HepG2 (cell line): ENCODE data around the gene CDHR5. TPM values are rescaled to one million over a fixed set of nuclear protein-coding genes. Genes with fewer than 3 reads are reported as not detected.

ENCODE experiments used
- BATF2 ChIP-seq: sonication (generic); formaldehyde crosslinking; IDR thresholded peaks from 2 replicates; pipeline ENCODE4 v1.8.0; 2022; ENCODE audit warnings: mild to moderate bottlenecking, missing genetic modification reagents, moderate library complexity
- CREB1 ChIP-seq, 2 experiments: fragments of 450-650 bp in 1 of 2; IDR thresholded peaks; 2 replicates each; pipeline ENCODE4 v1.6.1; 2016 to 2017; ENCODE audit warnings: control low read depth in 1 of 2, mild to moderate bottlenecking in 1 of 2, missing compliant biosample characterization in 1 of 2, missing genetic modification characterization in 1 of 2
- FOSL2 ChIP-seq: sonication (generic); formaldehyde crosslinking; IDR thresholded peaks from 2 replicates; pipeline ENCODE4 v1.4.0; 2020; ENCODE audit warnings: missing genetic modification reagents
- JARID2 ChIP-seq: sonication (generic); formaldehyde crosslinking; IDR thresholded peaks from 2 replicates; pipeline ENCODE4 v1.8.1; 2023; ENCODE audit warnings: missing genetic modification reagents, inconsistent platforms; ENCODE audit not compliant: insufficient replicate concordance
- MTA1 ChIP-seq: sonication (generic); formaldehyde crosslinking; IDR thresholded peaks from 2 replicates; pipeline ENCODE4 v1.4.0; 2020; ENCODE audit warnings: missing genetic modification reagents, mild to moderate bottlenecking, borderline replicate concordance
- MXD3 ChIP-seq: IDR thresholded peaks from 2 replicates; pipeline ENCODE4 v1.6.1; 2016; ENCODE audit warnings: mild to moderate bottlenecking, missing biosample characterization, missing genetic modification reagents
- NCOA2 ChIP-seq: sonication (generic); formaldehyde crosslinking; IDR thresholded peaks from 2 replicates; pipeline ENCODE4 v1.8.0; 2022; ENCODE audit warnings: inconsistent platforms
- SATB2 ChIP-seq: sonication (generic); formaldehyde crosslinking; IDR thresholded peaks from 2 replicates; pipeline ENCODE4 v1.5.0; 2020; ENCODE audit warnings: missing genetic modification reagents
- SIX4 ChIP-seq: sonication (generic); formaldehyde crosslinking; IDR thresholded peaks from 2 replicates; pipeline ENCODE4 v1.4.0; 2020; ENCODE audit warnings: missing genetic modification reagents
- SUZ12 ChIP-seq: fragments of 150-350 bp; IDR thresholded peaks from 2 replicates; pipeline ENCODE4 v1.6.1; 2014; ENCODE audit warnings: low read depth, low read length
- ZMYM2 ChIP-seq: sonication (generic); formaldehyde crosslinking; IDR thresholded peaks from 2 replicates; pipeline ENCODE4 v1.8.0; 2022; ENCODE audit warnings: mild to moderate bottlenecking, missing genetic modification reagents
- ZNF253 ChIP-seq: sonication (generic); formaldehyde crosslinking; IDR thresholded peaks from 2 replicates; pipeline ENCODE4 v1.8.0; 2022; ENCODE audit warnings: mild to moderate bottlenecking, missing genetic modification reagents, borderline replicate concordance
- ZNF639 ChIP-seq: conservative IDR thresholded peaks from 2 replicates; pipeline ENCODE4 v1.6.1; 2018; ENCODE audit warnings: missing genetic modification reagents
- ZSCAN29 ChIP-seq: sonication (generic); formaldehyde crosslinking; conservative IDR thresholded peaks from 2 replicates; pipeline ENCODE4 v1.4.0; 2020; ENCODE audit warnings: mild to moderate bottlenecking, missing genetic modification reagents
- polyA plus RNA-seq, 8 experiments: library from polyadenylated mRNA; depleted of rRNA in 3 of 8; stranded (reverse) in 7 of 8; unstranded in 1 of 8; fragments of >200 nt; fragmentation: Illumina TruSeq in 4 of 8; extraction: Trizol in 4 of 8; gene quantifications; 2 replicates each; pipeline versions ENCODE4 v1.2.1 to v1.2.3, GENCODE V29; 2011 to 2016; ENCODE audit warnings: low read depth in 4 of 8, missing spikeins in 1 of 8, mixed read lengths in 1 of 8; ENCODE audit not compliant: insufficient read depth in 1 of 8
- total RNA-seq, 5 experiments: library from RNA; depleted of rRNA; stranded (reverse); fragments of >200 nt; fragmentation: Illumina TruSeq; extraction: Trizol; gene quantifications; 2 replicates each; pipeline ENCODE4 v1.2.3, GENCODE V29; 2016; ENCODE audit warnings: low read depth in 1 of 5
- TF ChIP-seq, protein P1 (sequence below): sonication (generic); formaldehyde crosslinking; IDR thresholded peaks from 2 replicates; pipeline ENCODE4 v1.4.0; 2020; ENCODE audit warnings: missing genetic modification reagents, borderline replicate concordance
- TF ChIP-seq, protein P2 (sequence below): sonication (generic); formaldehyde crosslinking; IDR thresholded peaks from 2 replicates; pipeline ENCODE4 v1.5.0; 2020; ENCODE audit warnings: mild to moderate bottlenecking, missing genetic modification reagents, borderline replicate concordance
- TF ChIP-seq, protein P3 (sequence below): sonication (generic); formaldehyde crosslinking; IDR thresholded peaks from 2 replicates; pipeline ENCODE4 v1.4.0; 2020; ENCODE audit warnings: missing genetic modification reagents

CDHR5 gene
- total and polyA plus RNA-seq, 2 of the 13 experiments (the other 11 are each of a cell fraction or from before 2014, with no cell fraction given) = 0.46 to 0.71 TPM

DNA sequence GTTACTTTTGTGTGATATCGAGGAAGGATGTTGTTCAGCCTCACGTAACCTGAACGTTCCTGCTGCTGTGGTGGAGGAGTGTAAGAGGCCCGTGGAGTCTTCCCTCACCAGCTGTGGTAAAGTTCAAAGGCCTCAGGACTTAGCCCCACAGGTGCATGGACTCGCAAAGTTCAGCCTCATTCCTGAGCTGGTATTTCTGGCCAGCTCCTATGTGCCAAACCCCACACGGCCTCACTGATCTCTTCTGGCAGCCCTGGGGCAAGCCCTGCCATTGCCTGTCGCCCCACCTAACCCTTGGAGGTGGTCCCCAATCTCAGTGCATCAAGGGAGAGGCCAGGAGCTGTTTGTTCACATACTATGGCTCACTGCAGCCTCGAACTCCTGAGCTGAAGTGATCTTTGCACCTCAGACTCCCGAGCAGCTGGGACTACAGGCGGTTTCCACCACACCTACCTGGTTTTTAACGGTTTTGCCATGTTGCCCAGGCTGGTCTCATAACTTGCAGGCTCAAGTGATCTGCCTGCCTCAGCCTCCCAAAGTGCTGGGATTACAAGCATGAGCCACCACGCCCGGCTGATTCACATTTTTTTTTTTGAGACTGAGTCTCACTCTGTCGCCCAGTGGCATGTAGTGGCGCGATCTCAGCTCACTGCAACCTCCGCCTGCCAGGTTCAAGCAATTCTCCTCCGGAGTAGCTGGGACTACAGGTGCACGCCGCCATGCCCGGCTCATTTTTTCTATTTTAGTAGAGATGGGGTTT, 46.3 kb downstream of the CDHR5 start (continued):
- no peak for TF ChIP-seq SATB2 (CRISPR knock-in tag)
- no peak for TF ChIP-seq MXD3 (CRISPR knock-in tag)
- no peak for TF ChIP-seq FOSL2 (CRISPR knock-in tag)
- no peak for TF ChIP-seq JARID2
- TF ChIP-seq, protein P1, sequence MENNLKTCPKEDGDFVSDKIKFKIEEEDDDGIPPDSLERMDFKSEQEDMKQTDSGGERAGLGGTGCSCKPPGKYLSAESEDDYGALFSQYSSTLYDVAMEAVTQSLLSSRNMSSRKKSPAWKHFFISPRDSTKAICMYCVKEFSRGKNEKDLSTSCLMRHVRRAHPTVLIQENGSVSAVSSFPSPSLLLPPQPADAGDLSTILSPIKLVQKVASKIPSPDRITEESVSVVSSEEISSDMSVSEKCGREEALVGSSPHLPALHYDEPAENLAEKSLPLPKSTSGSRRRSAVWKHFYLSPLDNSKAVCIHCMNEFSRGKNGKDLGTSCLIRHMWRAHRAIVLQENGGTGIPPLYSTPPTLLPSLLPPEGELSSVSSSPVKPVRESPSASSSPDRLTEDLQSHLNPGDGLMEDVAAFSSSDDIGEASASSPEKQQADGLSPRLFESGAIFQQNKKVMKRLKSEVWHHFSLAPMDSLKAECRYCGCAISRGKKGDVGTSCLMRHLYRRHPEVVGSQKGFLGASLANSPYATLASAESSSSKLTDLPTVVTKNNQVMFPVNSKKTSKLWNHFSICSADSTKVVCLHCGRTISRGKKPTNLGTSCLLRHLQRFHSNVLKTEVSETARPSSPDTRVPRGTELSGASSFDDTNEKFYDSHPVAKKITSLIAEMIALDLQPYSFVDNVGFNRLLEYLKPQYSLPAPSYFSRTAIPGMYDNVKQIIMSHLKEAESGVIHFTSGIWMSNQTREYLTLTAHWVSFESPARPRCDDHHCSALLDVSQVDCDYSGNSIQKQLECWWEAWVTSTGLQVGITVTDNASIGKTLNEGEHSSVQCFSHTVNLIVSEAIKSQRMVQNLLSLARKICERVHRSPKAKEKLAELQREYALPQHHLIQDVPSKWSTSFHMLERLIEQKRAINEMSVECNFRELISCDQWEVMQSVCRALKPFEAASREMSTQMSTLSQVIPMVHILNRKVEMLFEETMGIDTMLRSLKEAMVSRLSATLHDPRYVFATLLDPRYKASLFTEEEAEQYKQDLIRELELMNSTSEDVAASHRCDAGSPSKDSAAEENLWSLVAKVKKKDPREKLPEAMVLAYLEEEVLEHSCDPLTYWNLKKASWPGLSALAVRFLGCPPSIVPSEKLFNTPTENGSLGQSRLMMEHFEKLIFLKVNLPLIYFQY (CRISPR knock-in tag) = no peak
- TF ChIP-seq, protein P2, sequence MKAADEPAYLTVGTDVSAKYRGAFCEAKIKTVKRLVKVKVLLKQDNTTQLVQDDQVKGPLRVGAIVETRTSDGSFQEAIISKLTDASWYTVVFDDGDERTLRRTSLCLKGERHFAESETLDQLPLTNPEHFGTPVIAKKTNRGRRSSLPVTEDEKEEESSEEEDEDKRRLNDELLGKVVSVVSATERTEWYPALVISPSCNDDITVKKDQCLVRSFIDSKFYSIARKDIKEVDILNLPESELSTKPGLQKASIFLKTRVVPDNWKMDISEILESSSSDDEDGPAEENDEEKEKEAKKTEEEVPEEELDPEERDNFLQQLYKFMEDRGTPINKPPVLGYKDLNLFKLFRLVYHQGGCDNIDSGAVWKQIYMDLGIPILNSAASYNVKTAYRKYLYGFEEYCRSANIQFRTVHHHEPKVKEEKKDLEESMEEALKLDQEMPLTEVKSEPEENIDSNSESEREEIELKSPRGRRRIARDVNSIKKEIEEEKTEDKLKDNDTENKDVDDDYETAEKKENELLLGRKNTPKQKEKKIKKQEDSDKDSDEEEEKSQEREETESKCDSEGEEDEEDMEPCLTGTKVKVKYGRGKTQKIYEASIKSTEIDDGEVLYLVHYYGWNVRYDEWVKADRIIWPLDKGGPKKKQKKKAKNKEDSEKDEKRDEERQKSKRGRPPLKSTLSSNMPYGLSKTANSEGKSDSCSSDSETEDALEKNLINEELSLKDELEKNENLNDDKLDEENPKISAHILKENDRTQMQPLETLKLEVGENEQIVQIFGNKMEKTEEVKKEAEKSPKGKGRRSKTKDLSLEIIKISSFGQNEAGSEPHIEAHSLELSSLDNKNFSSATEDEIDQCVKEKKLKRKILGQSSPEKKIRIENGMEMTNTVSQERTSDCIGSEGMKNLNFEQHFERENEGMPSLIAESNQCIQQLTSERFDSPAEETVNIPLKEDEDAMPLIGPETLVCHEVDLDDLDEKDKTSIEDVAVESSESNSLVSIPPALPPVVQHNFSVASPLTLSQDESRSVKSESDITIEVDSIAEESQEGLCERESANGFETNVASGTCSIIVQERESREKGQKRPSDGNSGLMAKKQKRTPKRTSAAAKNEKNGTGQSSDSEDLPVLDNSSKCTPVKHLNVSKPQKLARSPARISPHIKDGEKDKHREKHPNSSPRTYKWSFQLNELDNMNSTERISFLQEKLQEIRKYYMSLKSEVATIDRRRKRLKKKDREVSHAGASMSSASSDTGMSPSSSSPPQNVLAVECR (CRISPR knock-in tag) = no peak; the same call in 1 of the 2 replicates
- no peak for TF ChIP-seq SIX4 (CRISPR knock-in tag)
- TF ChIP-seq, protein P3, sequence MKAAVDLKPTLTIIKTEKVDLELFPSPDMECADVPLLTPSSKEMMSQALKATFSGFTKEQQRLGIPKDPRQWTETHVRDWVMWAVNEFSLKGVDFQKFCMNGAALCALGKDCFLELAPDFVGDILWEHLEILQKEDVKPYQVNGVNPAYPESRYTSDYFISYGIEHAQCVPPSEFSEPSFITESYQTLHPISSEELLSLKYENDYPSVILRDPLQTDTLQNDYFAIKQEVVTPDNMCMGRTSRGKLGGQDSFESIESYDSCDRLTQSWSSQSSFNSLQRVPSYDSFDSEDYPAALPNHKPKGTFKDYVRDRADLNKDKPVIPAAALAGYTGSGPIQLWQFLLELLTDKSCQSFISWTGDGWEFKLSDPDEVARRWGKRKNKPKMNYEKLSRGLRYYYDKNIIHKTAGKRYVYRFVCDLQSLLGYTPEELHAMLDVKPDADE (CRISPR knock-in tag) = no peak
- TF ChIP-seq ZNF639 = no peak
- no peak for TF ChIP-seq MTA1 (CRISPR knock-in tag)
- TF ChIP-seq SUZ12 = no peak
- TF ChIP-seq NCOA2 (CRISPR knock-in tag) = no peak
- TF ChIP-seq ZSCAN29 (CRISPR knock-in tag) = no peak
- no peak for TF ChIP-seq ZNF253 (CRISPR knock-in tag)
- TF ChIP-seq ZMYM2 (CRISPR knock-in tag) = peak; percentile 38; the same call in 1 of the 2 replicates
- TF ChIP-seq BATF2 (CRISPR knock-in tag) = no peak
- TF ChIP-seq CREB1 (IDR thresholded peaks at IDR 0.05) = no peak
- TF ChIP-seq CREB1 (CRISPR knock-in tag; IDR thresholded peaks at IDR 0.05) = no peak
